HG03457 (cell line): ENCODE measurements around the gene ABL2.
"Not testable (repeated sequence)": the region's sequence is repeated elsewhere in the genome, so short reads cannot be mapped to it uniquely, and the experiment has no call there.

ENCODE experiments used
- ATAC-seq: cut with Tn5 transposase; IDR thresholded peaks from one replicate; pipeline ENCODE4 v1.9.1; 2021; ENCODE audit warnings: moderate number of reproducible peaks; ENCODE audit not compliant: unreplicated experiment

ABL2 gene

DNA sequence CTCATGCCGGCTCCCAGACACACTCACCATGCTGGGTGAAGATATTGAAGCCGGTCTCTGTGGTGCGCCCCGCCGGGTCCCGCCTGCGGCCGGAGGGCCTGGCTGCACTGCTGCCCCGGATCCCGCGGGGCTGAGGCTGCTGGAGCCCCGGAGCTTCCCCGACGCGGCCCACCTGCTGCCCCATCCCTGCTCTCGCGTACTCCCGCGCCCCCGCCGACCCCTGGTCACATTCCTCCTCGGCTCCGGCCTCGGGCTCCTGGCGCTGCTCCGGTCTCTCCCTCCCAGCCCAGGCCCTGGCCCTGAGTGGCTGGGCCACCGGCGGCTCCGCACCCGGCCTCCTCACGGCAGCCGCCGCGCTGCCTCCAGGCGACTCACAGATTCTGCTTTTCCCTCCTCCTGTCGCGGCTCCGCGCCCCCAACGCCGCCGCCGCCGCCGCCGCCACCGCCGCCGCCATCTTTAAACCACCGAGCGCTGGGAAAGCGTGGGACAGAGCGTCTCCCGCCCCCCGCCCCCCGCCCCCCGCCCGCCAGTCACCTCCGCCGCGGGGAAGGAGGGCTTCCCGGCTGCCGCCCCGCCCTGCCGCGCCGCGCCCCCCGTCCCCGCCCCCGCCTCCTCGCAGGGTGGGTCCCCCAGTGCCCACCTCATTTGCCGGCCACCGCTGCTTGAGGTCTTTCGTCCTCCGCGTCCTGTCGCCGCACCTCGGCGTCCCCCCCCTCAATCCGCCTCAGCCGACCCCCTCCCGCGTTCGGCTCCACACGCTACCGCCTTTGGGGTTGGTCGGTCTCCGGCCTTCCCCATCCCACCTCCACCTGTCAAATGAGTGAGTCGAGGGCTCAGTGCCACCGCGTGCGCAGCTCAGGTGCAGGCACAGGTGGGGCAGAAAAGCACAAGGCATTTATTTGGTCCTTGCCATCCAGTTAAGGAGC is at the start of gene ABL2:
Gene ABL2 (minus strand): TSS at position 464 of the 927 bp plus-strand sequence. CDS start 280 bp downstream, at position 184.
- no peak for ATAC-seq

- ATAC-seq = no peak
Observed at GRCh38 chr1:179278920-179279319, 49.4 kb upstream of the ABL2 start.

GRCh38 chr1:179274424-179274823 is 44.9 kb upstream of the ABL2 start:
- not testable (repeated sequence) for ATAC-seq

GRCh38 chr1:179269071-179269470 is 39.6 kb upstream of the ABL2 start:
- no peak for ATAC-seq

DNA sequence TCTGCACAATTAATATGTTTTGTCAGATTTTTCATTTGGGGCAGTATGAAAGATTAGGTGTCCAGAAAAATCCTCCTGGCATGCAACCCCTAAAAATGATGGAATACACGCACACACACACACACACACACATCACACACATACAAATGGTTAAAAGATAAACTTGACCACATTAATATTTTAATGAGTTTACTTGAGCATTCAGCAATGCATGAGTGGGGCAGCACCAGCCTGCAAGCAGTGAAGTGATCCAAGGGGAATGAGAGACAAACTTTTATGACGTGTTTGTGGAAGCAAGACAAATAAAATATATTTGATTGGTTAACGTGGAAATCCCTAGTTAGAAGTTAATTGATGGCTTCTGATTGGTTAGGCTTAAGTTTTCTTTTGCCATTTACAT is 35.0 kb upstream of the ABL2 start:
- ATAC-seq = no peak

GRCh38 chr1:179263121-179263520 is 33.6 kb upstream of the ABL2 start:
- no peak for ATAC-seq

GRCh38 chr1:179262183-179262582 is 32.7 kb upstream of the ABL2 start:
- ATAC-seq = no peak

- ATAC-seq = no peak
Observed at GRCh38 chr1:179253286-179253972, 24.0 kb upstream of the ABL2 start.

DNA sequence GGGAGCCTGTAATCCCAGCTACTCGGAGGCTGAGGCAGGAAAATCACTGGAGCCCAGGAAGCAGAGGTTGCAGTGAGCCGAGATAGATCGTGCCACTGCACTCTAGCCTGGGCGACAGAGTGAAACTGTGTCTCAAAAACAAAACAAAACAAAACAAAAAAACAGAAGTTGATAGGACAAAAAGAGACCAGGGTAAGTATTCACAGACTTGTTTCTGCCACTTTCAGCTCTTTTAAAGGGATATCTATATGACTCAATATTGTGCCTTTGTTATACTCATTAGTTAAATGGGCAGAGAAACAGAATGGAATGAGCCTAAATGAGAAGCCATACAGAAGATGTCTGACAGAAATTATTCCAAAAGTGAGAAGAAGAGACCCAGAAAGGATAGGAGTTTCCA is 23.1 kb upstream of the ABL2 start:
- no peak for ATAC-seq

DNA sequence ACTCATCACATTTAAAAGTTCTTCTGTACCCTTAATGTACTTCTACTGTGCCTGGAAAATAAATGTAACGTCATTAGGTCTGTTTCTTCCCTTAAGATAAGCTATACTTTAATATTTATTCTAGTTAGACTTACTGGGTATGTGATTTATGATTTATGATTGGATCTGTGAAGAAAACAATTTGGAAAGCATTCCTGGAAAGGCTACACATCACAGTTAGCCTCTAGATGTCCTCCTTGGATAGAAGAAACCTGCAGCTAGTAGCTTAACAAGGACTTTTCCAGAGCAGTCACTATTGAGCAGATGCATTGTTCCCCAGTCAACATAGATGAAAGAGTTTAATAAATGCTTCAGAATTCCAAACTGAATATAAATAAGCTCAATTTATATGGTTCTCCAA is 22.2 kb upstream of the ABL2 start:
- ATAC-seq = no peak

DNA sequence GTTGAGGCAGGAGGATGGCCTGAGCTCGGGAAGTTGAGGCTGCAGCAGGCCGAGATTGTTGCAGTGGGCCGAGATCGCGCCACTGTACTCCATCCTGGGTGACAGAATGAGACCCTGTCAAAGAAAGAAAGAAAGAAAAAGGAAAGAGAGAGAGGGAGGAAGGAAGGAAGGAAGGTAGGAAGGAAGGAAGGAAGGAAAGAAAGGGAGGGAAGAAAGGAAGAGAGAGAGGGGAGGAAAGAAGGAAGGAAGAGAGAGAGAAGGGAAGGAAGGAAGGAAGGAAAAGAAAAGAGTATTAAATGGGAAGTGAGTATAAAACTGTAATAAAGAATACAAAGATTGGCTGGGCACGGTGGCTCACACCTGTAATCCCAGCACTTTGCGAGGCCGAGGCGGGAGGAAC is 18.4 kb upstream of the ABL2 start:
- no peak for ATAC-seq

GRCh38 chr1:179245426-179245825 is 15.9 kb upstream of the ABL2 start:
- ATAC-seq = not testable (repeated sequence)

DNA sequence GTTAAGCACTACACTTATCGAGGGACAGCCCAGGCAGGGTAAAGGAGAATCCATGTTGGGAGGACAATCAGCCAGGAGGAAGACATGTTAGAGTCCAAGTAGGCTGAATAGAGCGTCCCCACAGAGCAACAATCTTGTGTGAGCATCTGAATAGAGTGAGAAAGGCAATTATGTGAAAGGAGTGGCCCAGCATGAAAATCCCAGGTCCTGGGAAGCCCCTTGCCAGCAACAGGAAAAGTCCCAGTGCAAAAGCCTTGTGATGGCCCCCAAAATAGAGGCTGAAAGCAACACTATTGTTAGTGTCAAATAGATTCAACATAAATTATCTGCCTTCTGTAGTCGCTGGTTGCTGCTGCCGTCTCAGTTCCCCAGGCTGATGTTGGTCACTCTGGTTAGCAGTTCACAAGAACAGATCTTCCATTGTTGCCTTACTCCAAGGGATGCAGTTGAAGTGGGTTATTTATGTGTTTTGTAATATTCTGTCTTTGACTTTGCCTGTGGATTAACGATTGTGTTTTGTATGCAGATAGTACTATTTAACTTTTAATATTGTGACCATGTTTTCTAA is 12.1 kb upstream of the ABL2 start:
- no peak for ATAC-seq

- ATAC-seq = no peak
Observed at GRCh38 chr1:179237222-179237621, 7.7 kb upstream of the ABL2 start.

- no peak for ATAC-seq
Observed at GRCh38 chr1:179234863-179235262, 5.4 kb upstream of the ABL2 start.

GRCh38 chr1:179231923-179232322 is 2.4 kb upstream of the ABL2 start:
- ATAC-seq = no peak

DNA sequence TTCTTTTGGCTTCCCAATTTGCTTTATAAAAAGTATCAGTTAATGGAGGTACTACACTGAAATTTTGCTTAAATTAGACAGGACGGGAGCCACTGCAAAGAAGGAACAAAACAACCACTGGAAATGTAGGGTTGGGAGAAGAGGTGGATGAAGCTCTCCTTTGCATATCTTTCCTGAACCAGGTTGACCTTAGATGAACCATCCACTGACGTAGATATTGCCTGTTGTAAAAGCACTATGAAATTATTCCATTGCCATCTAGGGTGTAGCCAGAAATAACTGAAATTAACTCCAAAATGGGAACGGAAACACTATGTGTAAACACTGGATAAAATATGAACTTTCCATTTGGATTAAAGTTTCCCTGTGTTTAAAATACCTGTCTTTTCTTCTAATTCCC is 1.2 kb upstream of the ABL2 start:
- no peak for ATAC-seq

- no peak for ATAC-seq
Observed at GRCh38 chr1:179230251-179230650, 774 bp upstream of the ABL2 start.

- ATAC-seq = no peak
Observed at GRCh38 chr1:179228783-179229213, 679 bp downstream of the ABL2 start.

DNA sequence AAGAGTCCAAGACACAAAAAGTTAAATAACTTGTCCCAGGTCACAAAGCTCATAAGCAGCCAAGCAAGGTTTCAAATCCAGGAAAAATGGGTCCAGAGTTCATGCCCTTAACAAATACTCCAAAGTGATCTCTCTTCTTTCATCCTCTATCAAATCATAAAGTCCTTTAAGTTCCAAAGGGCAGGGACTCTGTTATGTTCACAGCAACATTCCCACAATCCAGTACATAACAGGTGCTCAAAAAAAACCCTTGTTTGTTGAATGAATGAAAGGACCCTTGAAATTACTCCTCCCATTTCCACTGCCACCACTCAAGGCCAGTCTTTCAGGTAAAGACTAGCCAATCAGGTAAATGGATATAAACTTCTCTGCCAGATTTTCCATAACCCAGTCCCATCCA is 2.7 kb downstream of the ABL2 start:
- no peak for ATAC-seq

DNA sequence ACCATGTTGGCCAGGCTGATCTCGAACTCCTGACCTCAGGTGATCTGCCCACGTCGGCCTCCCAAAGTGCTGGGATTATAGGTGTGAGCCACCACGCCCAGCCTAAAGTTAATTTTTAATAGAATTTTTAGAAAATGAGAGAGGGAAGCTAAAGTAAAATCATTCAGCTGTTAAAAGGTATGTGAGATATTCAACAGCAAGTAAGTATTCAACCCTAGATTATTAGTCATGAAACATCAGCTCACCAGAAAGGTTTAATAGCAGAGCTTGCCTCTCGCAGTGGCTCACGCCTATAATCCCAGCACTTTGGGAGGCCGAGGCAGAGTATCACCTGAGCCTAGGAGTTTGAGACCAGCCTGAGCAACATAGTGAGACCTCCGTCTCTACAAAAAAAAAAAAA is 5.0 kb downstream of the ABL2 start:
- ATAC-seq = not testable (repeated sequence)

DNA sequence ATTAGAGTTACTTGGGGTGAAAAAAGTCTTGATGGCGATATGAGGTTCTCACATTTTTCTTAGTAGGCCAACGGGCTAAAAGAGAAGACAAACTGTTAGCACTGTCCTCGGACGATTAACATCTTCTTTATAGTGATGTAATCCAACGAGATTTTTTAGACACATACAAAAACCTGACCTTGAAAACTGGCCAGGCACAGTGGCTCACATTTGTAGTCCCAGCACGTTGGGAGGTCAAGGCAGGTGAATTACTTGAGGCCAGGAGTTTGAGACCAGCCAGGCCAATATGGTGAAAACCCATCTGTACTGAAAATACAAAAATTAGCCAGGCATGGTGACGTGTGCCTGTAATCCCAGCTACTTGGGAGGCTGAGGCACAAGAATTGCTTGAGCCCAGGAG is 8.4 kb downstream of the ABL2 start:
- not testable (repeated sequence) for ATAC-seq
